Measurements from ENCODE around the gene BCO1.

The BCO1 gene

GRCh38 chr16:81286190-81286589 lies 47.7 kb downstream of the BCO1 start:
- Histone ChIP-seq H3K9me3 (ENCODE audit: insufficient read depth, low read length) (no peaks in the 10 kb centered on the region), H3K4me3 (ENCODE audit: insufficient read length, low read depth) (no peak overlapping the region), H3K36me3 (ENCODE audit: insufficient read depth, insufficient read length, low read length) (no peaks in the 10 kb centered on the region), H3K4me1 (ENCODE audit: insufficient read depth, insufficient read length) (no peaks in the 10 kb centered on the region), H3K27me3 (ENCODE audit: insufficient read depth, insufficient read length) (no peaks in the 10 kb centered on the region), H3K9ac (ENCODE audit: insufficient read length, low read depth) (no peak overlapping the region)
- TF ChIP-seq YY1 (IDR thresholded peaks at IDR 0.05; ENCODE audit: insufficient read depth, insufficient read length) (no peak), SUZ12 (IDR thresholded peaks at IDR 0.05; ENCODE audit: extremely low read depth, insufficient read depth, insufficient read length) (no peak), ZNF274 (IDR thresholded peaks at IDR 0.05; ENCODE audit: low read depth, low read length) (no peak)
- no peak for DNase-seq (ENCODE audit: low read depth, low spot score)

- H3K4me1 ChIP-seq (ENCODE audit: insufficient read depth, insufficient read length) = no peaks in the 10 kb centered on the region
- no peak overlapping the region for H3K9ac ChIP-seq (ENCODE audit: insufficient read length, low read depth)
- no peak for DNase-seq (ENCODE audit: low read depth, low spot score)
- no peak overlapping the region for H3K4me3 ChIP-seq (ENCODE audit: insufficient read length, low read depth)
- H3K9me3 ChIP-seq (ENCODE audit: insufficient read depth, low read length) = no peaks in the 10 kb centered on the region
- no peaks in the 10 kb centered on the region for H3K27me3 ChIP-seq (ENCODE audit: insufficient read depth, insufficient read length)
- no peak for TF ChIP-seq SUZ12 (IDR thresholded peaks at IDR 0.05; ENCODE audit: extremely low read depth, insufficient read depth, insufficient read length)
- TF ChIP-seq ZNF274 (IDR thresholded peaks at IDR 0.05; ENCODE audit: low read depth, low read length) = no peak
- TF ChIP-seq YY1 (IDR thresholded peaks at IDR 0.05; ENCODE audit: insufficient read depth, insufficient read length) = no peak
- H3K36me3 ChIP-seq (ENCODE audit: insufficient read depth, insufficient read length, low read length) = no peaks in the 10 kb centered on the region
These were observed 52.6 kb downstream of the BCO1 start for GRCh38 chr16:81291117-81291516.

- Histone ChIP-seq H3K9me3 (ENCODE audit: insufficient read depth, low read length) (no peaks in the 10 kb centered on the region), H3K36me3 (ENCODE audit: insufficient read depth, insufficient read length, low read length) (no peaks in the 10 kb centered on the region), H3K4me1 (ENCODE audit: insufficient read depth, insufficient read length) (no peaks in the 10 kb centered on the region), H3K4me3 (ENCODE audit: insufficient read length, low read depth) (no peak overlapping the region), H3K27me3 (ENCODE audit: insufficient read depth, insufficient read length) (no peaks in the 10 kb centered on the region), H3K9ac (ENCODE audit: insufficient read length, low read depth) (no peak overlapping the region)
- no peak for DNase-seq (ENCODE audit: low read depth, low spot score)
- TF ChIP-seq ZNF274 (IDR thresholded peaks at IDR 0.05; ENCODE audit: low read depth, low read length) (no peak), YY1 (IDR thresholded peaks at IDR 0.05; ENCODE audit: insufficient read depth, insufficient read length) (no peak), SUZ12 (IDR thresholded peaks at IDR 0.05; ENCODE audit: extremely low read depth, insufficient read depth, insufficient read length) (no peak)
These were observed 54.4 kb downstream of the BCO1 start for GRCh38 chr16:81292936-81293335.

- no peak for DNase-seq (ENCODE audit: low read depth, low spot score)
- Histone ChIP-seq H3K4me3 (ENCODE audit: insufficient read length, low read depth) (no peak overlapping the region), H3K9me3 (ENCODE audit: insufficient read depth, low read length) (no peaks in the 10 kb centered on the region), H3K4me1 (ENCODE audit: insufficient read depth, insufficient read length) (no peaks in the 10 kb centered on the region), H3K9ac (ENCODE audit: insufficient read length, low read depth) (no peak overlapping the region), H3K27me3 (ENCODE audit: insufficient read depth, insufficient read length) (no peaks in the 10 kb centered on the region), H3K36me3 (ENCODE audit: insufficient read depth, insufficient read length, low read length) (no peaks in the 10 kb centered on the region)
- TF ChIP-seq ZNF274 (IDR thresholded peaks at IDR 0.05; ENCODE audit: low read depth, low read length) (no peak), YY1 (IDR thresholded peaks at IDR 0.05; ENCODE audit: insufficient read depth, insufficient read length) (no peak), SUZ12 (IDR thresholded peaks at IDR 0.05; ENCODE audit: extremely low read depth, insufficient read depth, insufficient read length) (no peak)
These were observed 55.7 kb downstream of the BCO1 start for GRCh38 chr16:81293909-81294802.

GRCh38 chr16:81296631-81297030 lies 58.1 kb downstream of the BCO1 start:
- no peak for TF ChIP-seq ZNF274 (IDR thresholded peaks at IDR 0.05; ENCODE audit: low read depth, low read length)
- no peak for TF ChIP-seq YY1 (IDR thresholded peaks at IDR 0.05; ENCODE audit: insufficient read depth, insufficient read length)
- no peak for TF ChIP-seq SUZ12 (IDR thresholded peaks at IDR 0.05; ENCODE audit: extremely low read depth, insufficient read depth, insufficient read length)
- Histone ChIP-seq H3K9me3 (ENCODE audit: insufficient read depth, low read length) (no peaks in the 10 kb centered on the region), H3K4me1 (ENCODE audit: insufficient read depth, insufficient read length) (no peaks in the 10 kb centered on the region), H3K4me3 (ENCODE audit: insufficient read length, low read depth) (no peak overlapping the region), H3K9ac (ENCODE audit: insufficient read length, low read depth) (no peak overlapping the region), H3K27me3 (ENCODE audit: insufficient read depth, insufficient read length) (no peaks in the 10 kb centered on the region), H3K36me3 (ENCODE audit: insufficient read depth, insufficient read length, low read length) (no peaks in the 10 kb centered on the region)
- DNase-seq (ENCODE audit: low read depth, low spot score) = no peak

- H3K9ac ChIP-seq (ENCODE audit: insufficient read length, low read depth) = no peak overlapping the region
- H3K9me3 ChIP-seq (ENCODE audit: insufficient read depth, low read length) = no peaks in the 10 kb centered on the region
- no peak for DNase-seq (ENCODE audit: low read depth, low spot score)
- H3K27me3 ChIP-seq (ENCODE audit: insufficient read depth, insufficient read length) = no peaks in the 10 kb centered on the region
- H3K4me1 ChIP-seq (ENCODE audit: insufficient read depth, insufficient read length) = no peaks in the 10 kb centered on the region
- peaks cover 17% of the 10 kb centered on the region for H3K36me3 ChIP-seq (ENCODE audit: insufficient read depth, insufficient read length, low read length)
- no peak for TF ChIP-seq SUZ12 (IDR thresholded peaks at IDR 0.05; ENCODE audit: extremely low read depth, insufficient read depth, insufficient read length)
- no peak for TF ChIP-seq ZNF274 (IDR thresholded peaks at IDR 0.05; ENCODE audit: low read depth, low read length)
- TF ChIP-seq YY1 (IDR thresholded peaks at IDR 0.05; ENCODE audit: insufficient read depth, insufficient read length) = no peak
- H3K4me3 ChIP-seq (ENCODE audit: insufficient read length, low read depth) = no peak overlapping the region
These were observed 69.3 kb downstream of the BCO1 start for GRCh38 chr16:81307770-81308169.

GRCh38 chr16:81310045-81310644 lies 71.7 kb downstream of the BCO1 start:
- DNase-seq (ENCODE audit: low read depth, low spot score) = no peak
- H3K4me3 ChIP-seq (ENCODE audit: insufficient read length, low read depth) = no peak overlapping the region
- H3K9me3 ChIP-seq (ENCODE audit: insufficient read depth, low read length) = no peaks in the 10 kb centered on the region
- TF ChIP-seq ZNF274 (IDR thresholded peaks at IDR 0.05; ENCODE audit: low read depth, low read length) = no peak
- TF ChIP-seq YY1 (IDR thresholded peaks at IDR 0.05; ENCODE audit: insufficient read depth, insufficient read length) = no peak
- TF ChIP-seq SUZ12 (IDR thresholded peaks at IDR 0.05; ENCODE audit: extremely low read depth, insufficient read depth, insufficient read length) = no peak
- no peak overlapping the region for H3K9ac ChIP-seq (ENCODE audit: insufficient read length, low read depth)
- peaks cover 18% of the 10 kb centered on the region for H3K36me3 ChIP-seq (ENCODE audit: insufficient read depth, insufficient read length, low read length)
- no peaks in the 10 kb centered on the region for H3K27me3 ChIP-seq (ENCODE audit: insufficient read depth, insufficient read length)
- no peaks in the 10 kb centered on the region for H3K4me1 ChIP-seq (ENCODE audit: insufficient read depth, insufficient read length)

All from NT2/D1 (cell line).